Astrocyte (in vitro differentiated cells and primary cell): ENCODE data around the gene TMEM52B.

Source experiments
- EZH2 ChIP-seq: IDR thresholded peaks from 2 replicates; pipeline ENCODE4 v1.6.1; 2012; ENCODE audit warnings: mild to moderate bottlenecking, low read length, inconsistent platforms; ENCODE audit not compliant: insufficient read depth
- TF ChIP-seq, protein P1 (sequence below): IDR thresholded peaks from 2 replicates; pipeline ENCODE4 v1.5.1; 2011; ENCODE audit warnings: low read depth, mild to moderate bottlenecking, inconsistent platforms, low read length, moderate library complexity; ENCODE audit not compliant: insufficient read depth

DNA sequence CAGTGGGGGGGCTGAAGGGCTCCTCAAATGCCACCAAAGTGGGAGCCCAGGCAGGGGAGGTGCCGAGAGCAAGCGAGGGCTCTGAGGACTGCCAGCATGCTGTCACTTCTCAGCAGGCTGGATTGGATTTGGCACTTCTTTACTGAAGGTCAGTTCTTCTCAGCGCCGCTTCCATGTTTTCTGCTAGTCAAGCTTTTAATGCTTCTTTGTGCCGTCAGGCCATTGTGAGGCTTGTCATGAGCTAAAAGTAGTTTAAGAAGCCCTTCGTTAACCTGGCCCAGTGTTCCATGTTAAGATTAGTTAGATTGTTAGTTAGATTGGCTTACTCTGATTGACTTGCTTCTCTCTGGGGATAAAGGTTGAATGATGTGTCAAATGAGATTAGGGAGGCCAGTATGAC is 47.3 kb downstream of the TMEM52B start:
- TF ChIP-seq, protein P1, sequence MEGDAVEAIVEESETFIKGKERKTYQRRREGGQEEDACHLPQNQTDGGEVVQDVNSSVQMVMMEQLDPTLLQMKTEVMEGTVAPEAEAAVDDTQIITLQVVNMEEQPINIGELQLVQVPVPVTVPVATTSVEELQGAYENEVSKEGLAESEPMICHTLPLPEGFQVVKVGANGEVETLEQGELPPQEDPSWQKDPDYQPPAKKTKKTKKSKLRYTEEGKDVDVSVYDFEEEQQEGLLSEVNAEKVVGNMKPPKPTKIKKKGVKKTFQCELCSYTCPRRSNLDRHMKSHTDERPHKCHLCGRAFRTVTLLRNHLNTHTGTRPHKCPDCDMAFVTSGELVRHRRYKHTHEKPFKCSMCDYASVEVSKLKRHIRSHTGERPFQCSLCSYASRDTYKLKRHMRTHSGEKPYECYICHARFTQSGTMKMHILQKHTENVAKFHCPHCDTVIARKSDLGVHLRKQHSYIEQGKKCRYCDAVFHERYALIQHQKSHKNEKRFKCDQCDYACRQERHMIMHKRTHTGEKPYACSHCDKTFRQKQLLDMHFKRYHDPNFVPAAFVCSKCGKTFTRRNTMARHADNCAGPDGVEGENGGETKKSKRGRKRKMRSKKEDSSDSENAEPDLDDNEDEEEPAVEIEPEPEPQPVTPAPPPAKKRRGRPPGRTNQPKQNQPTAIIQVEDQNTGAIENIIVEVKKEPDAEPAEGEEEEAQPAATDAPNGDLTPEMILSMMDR = no peak
- no peak for TF ChIP-seq EZH2
